ENCODE data around the gene CEMIP. TPM values are rescaled to one million over a fixed set of nuclear protein-coding genes. Genes with fewer than 3 reads are reported as not detected.

The CEMIP gene
- total RNA-seq, 6 experiments from 2014 or later: 0.64 to 0.74 TPM; not detected in 4

DNA sequence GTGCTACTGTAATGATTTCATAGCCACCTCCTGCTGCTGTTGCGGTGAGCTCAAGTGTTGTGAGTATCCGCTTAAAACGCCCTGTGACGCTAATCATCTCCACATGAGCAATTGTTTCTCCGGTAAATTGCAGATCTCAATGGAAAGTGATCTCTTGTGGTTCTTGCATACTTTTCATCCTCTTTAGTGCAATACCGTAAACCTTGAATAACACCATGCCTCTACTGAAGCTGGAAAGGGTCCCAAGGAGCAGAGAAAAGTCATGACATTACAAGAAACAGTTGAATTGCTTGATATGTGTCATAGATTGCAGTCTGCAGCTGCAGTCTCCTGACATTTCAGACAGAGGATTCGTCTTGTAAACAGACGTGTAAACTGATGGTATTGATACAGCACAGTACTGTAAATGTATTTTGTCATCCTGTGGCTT, 6.0 kb upstream of the CEMIP start:
- Histone ChIP-seq H3K4me3 (no peak overlapping the region), H3K36me3 (no peaks in the 10 kb centered on the region), H3K27ac (no peak overlapping the region), H3K4me1 (no peaks in the 10 kb centered on the region), H3K27me3 (no peaks in the 10 kb centered on the region), H3K9me3 (no peaks in the 10 kb centered on the region)
- DNase-seq (no peak), ATAC-seq (no peak)
- TF ChIP-seq, protein P1, sequence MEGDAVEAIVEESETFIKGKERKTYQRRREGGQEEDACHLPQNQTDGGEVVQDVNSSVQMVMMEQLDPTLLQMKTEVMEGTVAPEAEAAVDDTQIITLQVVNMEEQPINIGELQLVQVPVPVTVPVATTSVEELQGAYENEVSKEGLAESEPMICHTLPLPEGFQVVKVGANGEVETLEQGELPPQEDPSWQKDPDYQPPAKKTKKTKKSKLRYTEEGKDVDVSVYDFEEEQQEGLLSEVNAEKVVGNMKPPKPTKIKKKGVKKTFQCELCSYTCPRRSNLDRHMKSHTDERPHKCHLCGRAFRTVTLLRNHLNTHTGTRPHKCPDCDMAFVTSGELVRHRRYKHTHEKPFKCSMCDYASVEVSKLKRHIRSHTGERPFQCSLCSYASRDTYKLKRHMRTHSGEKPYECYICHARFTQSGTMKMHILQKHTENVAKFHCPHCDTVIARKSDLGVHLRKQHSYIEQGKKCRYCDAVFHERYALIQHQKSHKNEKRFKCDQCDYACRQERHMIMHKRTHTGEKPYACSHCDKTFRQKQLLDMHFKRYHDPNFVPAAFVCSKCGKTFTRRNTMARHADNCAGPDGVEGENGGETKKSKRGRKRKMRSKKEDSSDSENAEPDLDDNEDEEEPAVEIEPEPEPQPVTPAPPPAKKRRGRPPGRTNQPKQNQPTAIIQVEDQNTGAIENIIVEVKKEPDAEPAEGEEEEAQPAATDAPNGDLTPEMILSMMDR (IDR thresholded peaks at IDR 0.05): no peak
- no peak for TF ChIP-seq POLR2A (IDR thresholded peaks at IDR 0.05)
- WGBS (ENCODE audit: insufficient coverage, low coverage, low lambda C conversion rate, missing lambda C conversion rate): 84% methylated on average over 8 of the region's 8 CpGs
- intact Hi-C loops (cut with DNase I): loop anchor here in 1 of 2 donors (10.0 kb wide), 2 partner anchors 108 to 318 kb away; no protein-coding TSS in a partner anchor

DNA sequence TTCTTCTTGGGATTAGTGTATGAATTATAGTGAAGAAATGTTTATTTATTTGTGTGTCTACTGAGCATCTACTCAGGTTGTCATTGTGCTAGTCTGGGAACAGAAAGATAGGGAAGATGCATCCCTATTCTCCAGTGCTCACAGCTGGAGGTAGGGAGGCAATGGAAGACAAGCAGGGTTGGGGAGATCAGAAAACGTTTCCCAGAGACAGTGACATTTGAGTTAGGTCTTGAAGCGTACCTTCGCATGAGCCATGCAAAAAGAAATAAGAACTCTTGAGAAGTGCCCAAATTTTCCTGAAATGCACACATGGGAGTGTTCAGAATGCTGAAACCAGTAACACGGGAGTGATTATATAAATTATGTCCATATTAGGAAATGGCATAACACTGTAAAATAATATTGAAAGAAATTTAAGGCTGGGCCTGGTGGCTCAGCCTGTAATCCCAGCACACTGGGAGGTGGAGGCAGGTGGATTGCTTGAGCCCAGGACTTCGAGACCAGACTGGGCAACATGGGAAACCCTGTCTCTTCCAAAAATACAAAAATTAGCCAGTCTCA, 5.3 kb upstream of the CEMIP start:
- intact Hi-C loops (cut with DNase I): loop anchor here in 1 of 2 donors (10.0 kb wide), 2 partner anchors 109 to 319 kb away; no protein-coding TSS in a partner anchor
- no peak for TF ChIP-seq POLR2A (IDR thresholded peaks at IDR 0.05)
- TF ChIP-seq, protein P1 (IDR thresholded peaks at IDR 0.05): no peak
- Histone ChIP-seq H3K27ac (no peak overlapping the region), H3K4me3 (no peak overlapping the region), H3K9me3 (no peaks in the 10 kb centered on the region), H3K36me3 (no peaks in the 10 kb centered on the region), H3K27me3 (no peaks in the 10 kb centered on the region), H3K4me1 (peaks cover 0 to 3% (median 0%) of the 10 kb centered on the region in 4 donors)
- 78% methylated on average over 5 of the region's 5 CpGs for WGBS (ENCODE audit: insufficient coverage, low coverage, low lambda C conversion rate, missing lambda C conversion rate)
- DNase-seq (no peak), ATAC-seq (no peak)

DNA sequence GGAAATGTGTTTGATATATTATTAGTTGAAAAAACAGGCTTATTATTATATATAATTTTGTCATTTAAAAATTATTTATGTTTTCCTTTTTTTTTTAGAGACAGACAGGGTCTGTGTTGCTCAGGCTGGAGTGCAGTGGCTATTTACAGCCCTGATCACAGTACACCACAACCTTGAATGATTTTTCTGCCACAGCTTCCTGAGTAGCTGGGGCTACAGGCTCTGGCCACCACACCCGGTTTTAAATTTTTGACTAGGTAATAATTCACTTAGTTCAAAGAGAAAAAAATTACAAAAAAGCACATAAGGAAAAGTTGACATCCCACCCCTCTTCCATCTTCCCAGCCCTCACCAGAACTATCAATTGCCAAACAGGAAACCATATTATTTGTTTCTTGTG, 4.7 kb upstream of the CEMIP start:
- H3K4me3 ChIP-seq: no peak overlapping the region
- DNase-seq (no peak), ATAC-seq (no peak)
- H3K36me3 ChIP-seq: no peaks in the 10 kb centered on the region
- H3K4me1 ChIP-seq: peaks cover 0 to 8% (median 0%) of the 10 kb centered on the region in 4 donors
- 14% methylated on average over 1 of the region's 1 CpG for WGBS (ENCODE audit: insufficient coverage, low coverage, low lambda C conversion rate, missing lambda C conversion rate)
- H3K27me3 ChIP-seq: peaks cover 0 to under 1% of the 10 kb centered on the region in 2 donors
- intact Hi-C loops (cut with DNase I): loop anchor here in 1 of 2 donors (10.0 kb wide), 2 partner anchors 110 to 320 kb away; no protein-coding TSS in a partner anchor
- H3K27ac ChIP-seq: no peak overlapping the region
- TF ChIP-seq, protein P1 (IDR thresholded peaks at IDR 0.05): no peak
- TF ChIP-seq POLR2A (IDR thresholded peaks at IDR 0.05): no peak
- no peaks in the 10 kb centered on the region for H3K9me3 ChIP-seq

DNA sequence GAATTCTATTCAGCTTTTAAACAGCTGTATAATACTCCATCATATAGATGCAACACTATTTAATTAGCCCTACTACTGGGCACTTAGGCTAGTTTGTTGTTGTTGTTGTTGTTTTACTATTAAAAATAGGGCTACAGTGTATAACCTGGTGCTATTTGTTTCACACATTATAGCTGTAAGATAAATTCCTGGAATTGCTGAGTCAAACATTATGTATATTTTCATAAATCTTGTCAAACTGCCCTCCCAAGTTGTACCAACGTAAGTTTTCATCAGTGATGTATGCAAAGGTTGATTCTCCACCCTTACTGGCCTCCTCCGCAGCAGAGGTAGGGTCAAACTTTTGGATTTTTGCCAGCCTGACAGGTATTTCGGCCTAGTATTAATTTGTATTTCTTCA, 3.8 kb upstream of the CEMIP start:
- no peak overlapping the region for H3K27ac ChIP-seq
- peaks cover 0 to 9% of the 10 kb centered on the region in 2 donors for H3K27me3 ChIP-seq
- H3K4me1 ChIP-seq: peaks cover 0 to 17% (median 0%) of the 10 kb centered on the region in 4 donors
- H3K36me3 ChIP-seq: no peaks in the 10 kb centered on the region
- WGBS (ENCODE audit: insufficient coverage, low coverage, low lambda C conversion rate, missing lambda C conversion rate): 87% methylated on average over 3 of the region's 3 CpGs
- no peaks in the 10 kb centered on the region for H3K9me3 ChIP-seq
- no peak for ATAC-seq
- intact Hi-C loops (cut with DNase I): loop anchor here (5.0 to 10.0 kb wide), 4 partner anchors 111 to 321 kb away; no protein-coding TSS in a partner anchor
- DNase-seq: no peak
- no peak for TF ChIP-seq POLR2A (IDR thresholded peaks at IDR 0.05)
- TF ChIP-seq, protein P1 (IDR thresholded peaks at IDR 0.05): no peak
- no peak overlapping the region for H3K4me3 ChIP-seq
